Mucosa of descending colon (tissue), 3 donors: Measurements from ENCODE around the gene ADCY4. TPM values are rescaled to one million over a fixed set of nuclear protein-coding genes. Genes with fewer than 3 reads are reported as not detected.

Source experiments
- ATAC-seq: fragments of 200-7000 bp; cut with Tn5 transposase; one replicate; pipeline ENCODE4 v1.9.1; 2020; ENCODE audit warnings: mild to moderate bottlenecking, moderate library complexity
- DNase-seq, 3 donors: peaks; one replicate each; pipeline ENCODE4 v3.0.0-alpha.2; 2020
- H3K36me3 ChIP-seq: fragments of 200-600 bp; one replicate; pipeline ENCODE4 v1.8.0; 2021; ENCODE audit warnings: low read depth, mild to moderate bottlenecking
- H3K4me1 ChIP-seq: fragments of 200-600 bp; one replicate; pipeline ENCODE4 v1.8.0; 2021; ENCODE audit warnings: low read depth, mild to moderate bottlenecking
- H3K4me3 ChIP-seq: fragments of 200-600 bp; one replicate; pipeline ENCODE4 v1.8.0; 2021; ENCODE audit warnings: mild to moderate bottlenecking
- H3K9me3 ChIP-seq: fragments of 200-600 bp; one replicate; pipeline ENCODE4 v1.8.0; 2021; ENCODE audit warnings: mild to moderate bottlenecking
- CTCF ChIP-seq: fragments of 200-600 bp; IDR thresholded peaks from one replicate; pipeline ENCODE4 v1.8.0; 2022; ENCODE audit warnings: antibody characterized with exemption, mild to moderate bottlenecking
- intact Hi-C, 2 donors: fragments of 100-400 bp; cut with DNase I in 1 of 2; cut with micrococcal nuclease in 1 of 2; formaldehyde crosslinking; loops; one replicate each; pipeline versions ENCODE4 v1.11.0 to v1.11.1; 2022; cut with DNase I, micrococcal nuclease
- total RNA-seq, 3 donors: library from RNA; stranded (reverse); fragmentation: NEBNext Ultra II Directional in 2 of 3; extraction: Animal tissue kit (Norgen Biotek cat#: 25700) in 2 of 3; gene quantifications; one replicate each; pipeline versions ENCODE4 v1.2.1 to v1.2.4, GENCODE V29; 2021 to 2023
- donor health status: DM: no; HTN: no; CAD: no; lungs with moderate emphysema.
- donor health status: DM: no; HTN: no; CAD: no.
- donor health status: DM: no; HTN: yes; CAD: no.

The ADCY4 gene
- total RNA-seq, 3 donors from 2014 or later: 13.9 to 23.5 (median 20.7) TPM

DNA sequence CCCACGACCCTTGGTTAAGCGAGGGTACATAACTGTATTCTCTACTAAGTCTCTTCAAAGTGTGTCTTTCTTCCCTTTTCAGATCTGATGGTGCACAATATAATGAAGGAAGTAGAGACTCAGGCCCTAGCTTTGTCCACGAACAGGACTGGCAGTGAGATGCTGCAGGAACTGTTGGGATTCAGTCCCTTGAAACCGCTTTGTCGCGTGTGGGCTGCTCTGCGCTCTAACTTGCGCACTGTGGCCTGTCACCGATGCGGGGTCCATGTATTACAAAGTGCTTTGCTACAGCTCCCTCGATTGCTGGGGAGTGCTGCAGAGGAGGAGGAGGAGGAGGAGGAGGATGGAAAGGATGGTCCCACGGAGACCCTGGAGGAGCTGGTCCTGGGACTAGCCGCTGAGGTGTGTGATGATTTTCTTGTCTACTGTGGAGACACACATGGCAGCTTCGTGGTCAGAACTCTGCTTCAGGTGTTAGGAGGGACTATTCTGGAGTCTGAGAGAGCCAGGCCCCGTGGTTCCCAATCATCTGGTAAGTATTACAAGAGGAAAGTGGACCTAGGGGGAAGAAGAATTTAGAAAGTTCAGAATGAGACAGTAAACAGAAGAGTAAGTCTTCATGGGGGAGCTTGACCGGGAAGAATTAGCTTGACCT is 34.4 kb downstream of the ADCY4 start:
- peak overlapping the region; percentile 61 for H3K4me3 ChIP-seq
- ATAC-seq (no peak), DNase-seq (no peak)
- H3K4me1 ChIP-seq: peaks cover 26% of the 10 kb centered on the region
- intact Hi-C loops: no loop called here
- H3K36me3 ChIP-seq: peaks cover 12% of the 10 kb centered on the region
- no peak for TF ChIP-seq CTCF
- H3K9me3 ChIP-seq: no peaks in the 10 kb centered on the region

GRCh38 chr14:24299255-24300191 is 35.3 kb downstream of the ADCY4 start, which contains the start of the genes DHRS1 and NOP9:
Gene DHRS1, minus strand, starts transcription at chr14:24299780. Its CDS starts 674 bp downstream, at chr14:24299106.
Gene NOP9, plus strand, starts transcription at chr14:24299850. Its CDS starts 105 bp downstream, at chr14:24299955.
- Histone ChIP-seq H3K4me3 (peak within 1 kb of the TSS; percentile 61), H3K9me3 (no peaks in the 10 kb centered on the region), H3K36me3 (peaks cover 12% of the 10 kb centered on the region), H3K4me1 (peaks cover 26% of the 10 kb centered on the region)
- intact Hi-C loops: loop anchor here in 1 of 2 donors (5.0 kb wide), 1 partner anchor 57 kb away; the partner anchor contains the start of gene TINF2
- DNase-seq (peak; percentile 94 to 97 (median 96)), ATAC-seq (peak; percentile 96)
- TF ChIP-seq CTCF: no peak

DNA sequence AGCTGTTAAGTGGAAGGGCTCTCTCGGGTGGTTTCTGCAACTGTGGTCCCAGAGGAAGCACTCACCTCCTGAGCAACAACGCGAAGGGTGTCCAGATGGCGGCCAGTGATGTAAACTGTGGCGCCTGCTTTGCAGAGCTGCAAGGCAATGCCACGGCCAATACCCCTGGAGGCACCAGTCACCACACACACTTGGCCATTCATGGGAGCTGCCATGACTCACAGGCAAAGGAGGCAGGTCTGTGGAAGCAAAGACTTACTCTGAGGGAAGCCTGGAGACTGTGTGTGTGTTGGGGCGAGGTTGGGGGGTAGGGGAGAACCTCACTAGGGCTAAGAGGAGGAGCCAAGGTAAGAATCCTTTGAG is 36.0 kb downstream of the ADCY4 start:
- no peak for TF ChIP-seq CTCF
- intact Hi-C loops: loop anchor here in 1 of 2 donors (5.0 kb wide), 1 partner anchor 57 kb away; the partner anchor contains the start of gene TINF2
- Histone ChIP-seq H3K9me3 (no peaks in the 10 kb centered on the region), H3K4me3 (peak overlapping the region; percentile 61), H3K4me1 (peaks cover 26% of the 10 kb centered on the region), H3K36me3 (peaks cover 7% of the 10 kb centered on the region)
- DNase-seq (peak in 1 of 3 donors; percentile 45), ATAC-seq (peak; percentile 39)

DNA sequence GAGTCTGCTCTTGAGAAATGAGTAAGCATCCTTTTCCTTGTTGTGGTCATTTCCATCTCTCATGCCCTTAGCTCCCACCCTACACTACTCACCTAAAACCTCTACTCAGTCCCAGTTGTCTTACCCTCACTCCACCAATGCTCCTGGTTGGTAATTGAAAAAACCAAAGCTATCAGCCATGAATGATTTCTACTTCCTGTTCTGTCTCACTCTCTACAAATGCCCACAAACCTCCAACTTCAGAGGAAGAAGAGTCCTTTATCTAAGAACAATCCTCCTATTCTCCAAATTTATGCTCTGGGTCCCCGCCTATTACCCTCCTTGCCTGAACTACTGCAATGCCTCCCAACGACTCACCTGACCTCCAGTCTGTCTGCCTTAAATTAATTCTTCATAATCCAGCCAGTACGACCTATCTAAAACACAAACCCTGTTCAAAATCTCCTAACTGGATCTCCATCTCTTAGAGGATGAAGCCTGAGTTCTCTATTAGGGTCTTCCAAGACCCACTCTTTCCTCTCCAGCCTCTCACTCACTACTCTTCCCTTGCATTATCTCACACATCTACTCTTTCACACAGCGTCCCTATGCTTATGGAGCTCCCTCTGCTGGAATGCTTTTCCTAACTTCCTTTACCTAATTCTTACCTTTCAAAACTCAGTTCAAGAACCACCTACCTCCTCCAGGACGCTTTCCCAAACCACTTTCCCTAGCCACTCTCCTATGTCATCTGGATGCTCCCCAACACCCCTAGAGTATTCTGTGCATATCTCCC is 37.5 kb downstream of the ADCY4 start:
- H3K4me3 ChIP-seq: no peak overlapping the region
- DNase-seq: peak in 1 of 3 donors; percentile 61
- ATAC-seq: peak; percentile 24
- intact Hi-C loops: loop anchor here in 1 of 2 donors (5.0 kb wide), 1 partner anchor 55 kb away; the partner anchor contains the start of gene TINF2
- peaks cover 4% of the 10 kb centered on the region for H3K36me3 ChIP-seq
- no peaks in the 10 kb centered on the region for H3K9me3 ChIP-seq
- H3K4me1 ChIP-seq: peaks cover 26% of the 10 kb centered on the region
- no peak for TF ChIP-seq CTCF
